AG08396 (cell line): ENCODE results near the gene WNK1.
"Not testable (repeated sequence)": the region's sequence is repeated elsewhere in the genome, so short reads cannot be mapped to it uniquely, and the experiment has no call there.

Source experiments
- DNase-seq: peaks from one replicate; pipeline ENCODE4 v3.0.0; 2012; ENCODE audit warnings: low spot score, mixed read lengths

The WNK1 gene

DNA sequence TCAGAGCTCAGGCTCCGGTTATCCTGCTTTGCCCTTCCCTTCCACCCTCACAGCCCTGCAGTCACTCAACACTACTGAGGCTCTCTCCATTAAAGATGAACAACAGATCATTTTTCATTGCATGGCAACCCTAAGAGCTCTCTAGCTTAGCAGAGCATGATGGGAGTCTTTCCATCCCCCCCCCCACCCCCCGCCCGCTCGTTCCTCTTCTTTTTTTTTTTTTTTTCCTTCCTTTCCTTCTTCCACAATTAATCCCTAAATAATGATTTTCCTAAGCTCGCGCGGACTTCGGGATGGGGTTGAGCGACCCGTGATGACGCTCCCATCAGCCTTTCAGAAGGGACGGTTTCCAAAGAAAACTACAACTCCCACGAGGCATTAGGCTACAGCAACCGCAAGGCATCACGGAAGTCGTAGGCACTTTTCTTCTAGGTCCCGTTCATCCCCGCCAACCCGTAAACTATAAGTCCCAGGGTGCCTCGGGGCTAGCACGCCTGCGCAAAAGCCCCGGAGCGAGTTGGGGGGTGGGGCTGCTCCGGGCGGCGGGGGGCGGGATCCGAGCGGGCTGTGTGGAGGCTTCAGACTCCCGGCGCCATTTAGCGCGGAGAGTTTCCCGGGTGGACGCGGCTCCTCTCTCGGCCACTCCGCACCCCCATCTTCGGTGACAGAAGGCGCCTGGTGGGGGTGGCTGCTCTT, at the start of gene WNK1:
Gene WNK1 (plus strand): TSS at position 581 of the 696 bp plus-strand sequence. CDS start 987 bp downstream, outside the sequence.
- peak; percentile 99 for DNase-seq

DNA sequence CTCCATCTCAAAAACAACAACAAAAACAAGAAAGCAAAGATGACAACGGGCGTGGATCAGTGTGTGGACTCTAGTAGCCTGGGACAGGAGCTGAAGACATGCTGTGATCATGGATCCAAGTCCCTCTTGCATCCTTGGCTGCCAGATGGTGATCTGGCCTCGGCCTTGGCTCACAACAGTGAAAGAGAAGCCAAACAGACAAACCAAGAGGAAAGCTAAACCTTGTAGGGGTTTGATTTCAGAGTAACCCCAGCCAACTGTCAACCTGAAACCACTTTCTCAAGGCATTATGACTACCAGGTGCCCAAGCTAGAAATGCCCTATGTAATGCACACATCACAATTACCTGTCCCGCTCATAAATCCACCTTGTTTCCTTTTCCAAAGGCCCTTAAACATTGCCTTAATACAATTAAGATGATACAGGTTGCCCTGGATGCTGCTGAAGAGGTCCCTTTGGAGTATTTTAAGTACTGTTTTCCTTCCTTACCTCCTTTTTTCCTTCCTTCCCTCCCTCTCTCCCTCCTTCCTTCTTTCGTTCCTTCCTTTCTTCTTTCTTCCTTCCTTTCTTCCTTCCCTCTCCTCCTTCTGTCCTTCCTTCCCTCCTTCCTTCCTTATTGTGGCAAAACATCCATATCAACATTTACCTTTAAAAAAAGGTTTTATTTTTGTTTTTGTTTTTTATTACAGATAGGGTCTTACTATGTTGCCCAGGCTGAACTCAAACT, 47.7 kb upstream of the WNK1 start:
- DNase-seq = no peak

- DNase-seq = not testable (repeated sequence)
Observed at GRCh38 chr12:708084-708483, 44.3 kb upstream of the WNK1 start.

GRCh38 chr12:709455-710020, 42.8 kb upstream of the WNK1 start:
- no peak for DNase-seq

DNA sequence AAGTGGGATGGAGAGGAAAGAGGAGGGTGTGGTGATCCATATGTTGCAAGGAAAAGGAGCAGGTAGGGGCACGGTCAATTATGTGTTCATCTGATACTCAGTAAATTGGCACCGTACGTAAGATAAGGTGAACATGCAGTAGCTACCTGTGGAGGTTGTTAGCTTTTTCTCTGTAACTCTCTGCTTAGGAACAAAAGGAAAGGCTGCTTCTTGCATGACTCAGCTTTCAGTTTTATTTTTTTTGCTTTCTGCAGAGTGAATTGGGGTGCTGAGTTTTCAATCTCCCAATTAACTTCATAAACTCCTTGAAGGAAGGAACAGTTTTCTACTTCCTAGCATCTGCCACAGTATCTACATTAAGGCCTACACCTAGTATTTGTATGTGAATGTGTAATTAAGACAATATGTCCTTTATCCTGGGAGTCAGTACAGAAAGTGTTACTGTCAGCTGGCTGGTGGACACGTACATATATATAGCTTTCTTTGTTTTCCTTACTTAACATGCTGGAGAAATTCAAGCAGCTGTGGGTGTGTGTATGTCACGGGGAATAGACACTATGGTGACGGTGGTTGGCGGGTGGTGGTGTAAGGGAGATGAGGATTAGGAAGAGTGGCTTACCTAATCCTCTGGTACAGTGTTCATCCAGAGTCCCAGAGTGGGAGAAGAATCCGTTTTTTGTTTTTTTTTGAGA, 40.1 kb upstream of the WNK1 start:
- no peak for DNase-seq

- DNase-seq = no peak
Observed at GRCh38 chr12:713281-713875, 39.0 kb upstream of the WNK1 start.

GRCh38 chr12:716506-716905, 35.9 kb upstream of the WNK1 start:
- DNase-seq = no peak

DNA sequence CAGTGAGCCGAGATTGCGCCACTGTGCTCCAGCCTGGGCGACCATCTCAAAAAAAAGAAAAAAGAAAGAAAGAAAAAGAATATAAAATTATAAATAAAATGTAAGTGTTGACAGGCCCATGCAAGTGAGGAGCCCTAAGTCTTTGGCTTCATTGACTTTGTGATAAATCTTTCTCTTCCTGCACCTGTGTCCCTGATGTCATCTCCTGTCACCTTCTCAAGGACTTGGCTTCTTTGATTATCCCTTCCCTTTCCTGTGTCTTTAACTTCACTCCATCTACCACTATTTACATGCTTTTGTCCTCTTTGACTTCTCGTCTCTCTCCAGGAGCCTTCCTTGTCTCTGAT, 33.6 kb upstream of the WNK1 start:
- DNase-seq = no peak

GRCh38 chr12:720231-720941, 32.0 kb upstream of the WNK1 start:
- no peak for DNase-seq

DNA sequence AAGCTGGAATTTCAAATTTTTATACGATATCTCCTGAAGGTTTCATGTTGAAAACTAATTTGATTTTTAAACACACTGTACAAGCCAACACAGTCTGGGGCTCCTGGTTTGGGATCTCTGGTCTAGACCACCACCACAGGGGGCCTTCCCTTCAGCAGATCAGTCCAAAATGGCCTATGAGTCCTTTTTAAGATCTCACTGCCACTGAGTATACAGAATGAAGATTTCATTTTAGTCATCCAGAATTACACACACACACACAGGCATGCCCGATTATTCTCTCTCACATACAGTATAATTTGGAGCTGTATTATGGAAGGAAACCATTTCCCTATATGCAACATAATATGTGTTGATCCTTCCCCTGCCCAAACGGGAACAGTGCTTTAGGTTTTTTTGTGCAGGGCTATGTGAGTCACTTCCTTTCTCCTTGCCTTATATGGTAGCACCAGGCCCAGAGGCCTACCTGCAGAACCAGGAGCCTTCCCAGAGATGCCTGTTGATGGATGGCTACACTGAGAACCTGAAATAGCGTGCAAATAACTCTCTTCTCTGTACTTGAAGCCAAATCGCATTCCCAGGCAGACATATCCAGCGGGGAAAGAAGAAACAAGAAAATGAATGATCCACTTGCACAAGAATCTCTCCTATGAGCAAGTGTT, 28.1 kb upstream of the WNK1 start:
- DNase-seq = no peak

DNA sequence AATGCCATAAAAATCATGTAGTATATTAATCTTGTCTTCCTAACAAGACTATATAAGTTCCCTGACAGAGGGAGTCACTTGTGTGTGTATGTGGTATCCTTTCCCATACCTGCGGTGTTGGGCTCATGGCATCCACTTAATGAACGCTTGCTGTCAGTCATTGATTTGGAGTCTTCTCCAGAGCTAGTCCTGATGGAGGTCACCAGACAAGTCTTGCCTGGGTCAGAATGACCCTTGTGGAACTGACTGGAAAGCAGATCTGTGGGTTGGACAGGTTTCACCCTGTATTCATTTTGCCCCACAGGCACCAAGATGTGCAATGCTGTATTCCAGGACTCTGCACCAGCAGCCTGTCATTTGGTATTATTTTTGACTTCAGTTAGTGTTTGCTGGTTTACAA, 27.3 kb upstream of the WNK1 start:
- no peak for DNase-seq

GRCh38 chr12:726281-727140, 25.9 kb upstream of the WNK1 start:
- DNase-seq = no peak

- DNase-seq = no peak
Observed at GRCh38 chr12:727321-727720, 25.1 kb upstream of the WNK1 start.

- no peak for DNase-seq
Observed at GRCh38 chr12:728781-729180, 23.6 kb upstream of the WNK1 start.

DNA sequence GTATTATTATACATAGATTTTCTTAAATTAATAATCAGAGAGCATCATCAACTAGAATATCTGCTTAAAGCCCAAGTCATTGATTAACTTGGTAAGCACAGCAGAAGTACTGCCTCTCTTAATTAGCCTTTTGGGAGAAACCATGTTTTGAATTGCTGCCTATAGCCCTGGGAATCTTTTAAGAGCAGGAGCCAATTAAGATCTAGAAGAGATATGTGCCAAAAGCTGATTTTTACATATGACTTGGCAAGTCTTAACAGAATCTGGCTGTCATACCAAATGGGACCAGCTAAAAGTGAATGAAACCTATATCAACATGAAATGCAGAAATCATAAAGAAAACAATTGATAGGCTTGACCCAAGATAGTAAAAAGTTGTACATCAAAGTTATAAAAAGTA, 23.2 kb upstream of the WNK1 start:
- no peak for DNase-seq

DNA sequence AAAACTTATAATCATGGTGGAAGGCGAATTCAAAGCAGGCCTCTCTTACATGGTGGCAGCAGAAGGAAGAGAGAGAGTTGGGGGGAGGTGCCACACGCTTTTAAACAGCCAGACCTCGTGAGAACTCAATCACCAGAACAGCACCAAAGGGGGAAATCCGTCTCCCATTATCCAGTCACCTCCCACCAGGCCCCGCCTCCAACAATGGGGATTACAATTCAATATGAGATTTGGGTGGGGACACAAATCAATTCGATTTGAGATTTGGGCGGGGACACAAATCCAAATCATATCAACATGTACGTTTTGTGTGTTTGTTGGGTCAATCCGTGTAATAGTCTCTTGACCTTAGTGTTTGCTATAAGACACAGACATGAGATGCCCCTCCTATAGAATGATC, 21.8 kb upstream of the WNK1 start:
- no peak for DNase-seq

GRCh38 chr12:737122-737739, 15.1 kb upstream of the WNK1 start:
- no peak for DNase-seq

DNA sequence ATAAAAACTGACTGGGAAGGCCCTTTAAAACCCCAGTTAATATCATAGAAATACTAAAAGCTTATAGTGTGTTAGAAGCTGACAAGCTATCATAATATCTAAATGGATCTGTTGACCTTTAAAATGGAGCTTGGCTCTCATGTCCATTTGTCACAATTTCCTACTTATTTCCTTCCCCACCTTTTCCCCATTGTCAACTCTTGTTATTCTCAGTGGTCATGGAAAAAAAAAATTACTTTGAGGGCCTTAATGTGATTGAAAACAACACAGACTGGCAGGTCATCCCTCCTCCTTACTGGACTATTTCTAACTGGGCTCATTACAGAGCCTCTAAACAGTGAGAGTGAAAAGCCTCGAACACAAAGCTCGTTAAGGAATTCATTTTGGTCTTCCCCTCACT, 13.7 kb upstream of the WNK1 start:
- DNase-seq = no peak

DNA sequence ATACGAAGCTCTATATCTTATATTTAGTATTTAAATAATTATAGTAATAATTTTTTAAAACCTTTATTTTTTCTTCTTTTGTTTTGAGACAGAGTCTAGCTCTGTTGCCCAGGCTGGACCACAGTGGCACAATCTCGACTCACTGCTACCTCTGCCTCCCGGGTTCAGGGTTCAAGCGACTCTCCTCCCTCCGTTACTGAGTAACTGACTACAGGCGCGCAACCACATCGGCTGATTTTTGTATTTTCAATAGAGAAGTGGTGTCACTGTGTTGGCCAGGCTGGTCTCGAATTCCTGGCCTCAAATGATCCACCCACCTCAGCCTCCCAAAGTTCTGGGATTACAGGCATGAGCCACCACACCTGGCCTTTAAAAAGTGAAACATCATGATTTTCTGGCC, 13.0 kb upstream of the WNK1 start:
- no peak for DNase-seq

DNA sequence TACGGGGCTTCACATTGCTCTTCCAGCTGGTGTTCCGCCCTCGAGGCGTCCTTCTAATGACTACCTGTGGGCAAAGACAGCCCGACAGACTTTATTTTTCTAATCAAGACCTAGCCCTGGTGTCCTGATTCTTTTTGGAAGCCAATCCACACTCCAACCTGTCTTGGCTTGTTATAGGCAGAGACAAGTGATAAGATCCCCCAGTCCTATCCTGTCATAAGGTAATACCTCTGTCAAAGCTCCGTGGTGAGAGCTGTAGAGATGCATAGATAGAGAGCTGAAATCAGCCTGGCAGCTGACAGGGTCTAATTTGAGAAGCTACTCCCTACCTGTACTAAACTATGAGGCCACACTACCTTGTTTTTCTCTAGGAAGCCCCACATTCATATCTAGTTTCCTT, 11.5 kb upstream of the WNK1 start:
- DNase-seq = no peak
